Measurements from ENCODE around the gene RAET1L.
"Not testable (repeated sequence)": the region's sequence is repeated elsewhere in the genome, so short reads cannot be mapped to it uniquely, and the experiment has no call there.

RAET1L gene

GRCh38 chr6:150044621-150045145, 19.4 kb upstream of the RAET1L start:
- no peak for DNase-seq (ENCODE audit: low read depth)

- no peak for DNase-seq (ENCODE audit: low read depth)
Observed at GRCh38 chr6:150043501-150044412, 18.4 kb upstream of the RAET1L start.

DNA sequence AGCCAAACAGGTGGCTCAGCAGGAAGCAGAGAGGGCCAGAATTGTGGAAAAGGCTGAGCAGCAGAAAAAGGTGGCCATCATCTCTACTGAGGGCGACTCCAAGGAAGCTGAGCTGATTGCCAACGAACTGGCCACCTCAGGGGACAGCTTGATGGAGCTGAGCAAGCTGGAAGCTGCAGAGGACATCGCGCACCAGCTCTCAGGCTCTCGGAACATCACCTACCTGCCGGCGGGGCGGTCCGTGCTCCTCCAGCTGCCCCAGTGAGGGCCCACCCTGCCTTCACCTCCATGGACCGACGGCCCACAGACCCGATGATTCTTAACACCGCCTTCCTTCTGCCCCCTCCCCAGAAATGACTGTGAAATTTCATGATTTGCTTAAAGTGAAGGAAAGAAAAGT, 17.8 kb upstream of the RAET1L start:
- DNase-seq (ENCODE audit: low read depth) = no peak

DNA sequence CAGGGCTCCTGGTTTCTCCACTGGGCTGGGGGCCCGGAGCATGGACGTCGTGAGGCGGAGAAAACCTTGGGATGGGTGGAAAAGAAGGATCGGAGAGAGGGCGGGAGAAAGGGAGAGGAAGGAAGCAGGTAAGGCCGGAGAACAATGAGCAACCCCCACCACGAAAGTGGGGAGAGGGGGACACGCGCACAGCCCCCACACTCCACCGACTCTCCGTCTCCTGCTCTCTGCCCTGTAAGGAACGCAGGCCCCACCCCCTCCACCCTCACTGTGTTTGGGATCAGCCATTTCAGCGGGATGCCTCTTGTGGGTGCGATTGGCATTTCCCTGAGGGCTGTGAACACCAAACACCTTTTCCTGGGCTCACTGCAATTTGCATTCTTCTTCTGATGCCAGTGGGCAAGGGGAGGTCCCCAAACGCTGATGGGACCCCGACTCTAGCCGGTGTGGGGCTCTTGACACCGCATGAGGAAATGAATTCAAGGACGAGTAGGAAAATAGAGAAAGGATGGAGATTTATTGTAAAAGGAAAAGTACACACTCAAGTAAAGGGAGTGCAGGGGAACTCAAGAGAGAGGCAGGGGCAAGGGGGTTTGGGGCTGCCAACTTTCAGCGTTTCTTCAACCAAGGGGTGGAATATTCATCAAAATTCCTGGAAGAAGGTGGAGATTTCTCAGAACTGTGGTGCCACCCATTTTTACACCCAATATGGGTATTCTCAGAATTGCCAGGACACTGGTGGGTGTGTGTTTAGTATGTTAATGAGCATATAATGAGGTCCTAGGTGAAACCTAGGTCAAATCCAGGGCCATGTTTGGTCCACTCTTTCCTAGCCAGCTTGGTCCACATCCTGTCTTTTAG, 13.1 kb upstream of the RAET1L start:
- DNase-seq (ENCODE audit: low read depth) = peak; percentile 43

DNA sequence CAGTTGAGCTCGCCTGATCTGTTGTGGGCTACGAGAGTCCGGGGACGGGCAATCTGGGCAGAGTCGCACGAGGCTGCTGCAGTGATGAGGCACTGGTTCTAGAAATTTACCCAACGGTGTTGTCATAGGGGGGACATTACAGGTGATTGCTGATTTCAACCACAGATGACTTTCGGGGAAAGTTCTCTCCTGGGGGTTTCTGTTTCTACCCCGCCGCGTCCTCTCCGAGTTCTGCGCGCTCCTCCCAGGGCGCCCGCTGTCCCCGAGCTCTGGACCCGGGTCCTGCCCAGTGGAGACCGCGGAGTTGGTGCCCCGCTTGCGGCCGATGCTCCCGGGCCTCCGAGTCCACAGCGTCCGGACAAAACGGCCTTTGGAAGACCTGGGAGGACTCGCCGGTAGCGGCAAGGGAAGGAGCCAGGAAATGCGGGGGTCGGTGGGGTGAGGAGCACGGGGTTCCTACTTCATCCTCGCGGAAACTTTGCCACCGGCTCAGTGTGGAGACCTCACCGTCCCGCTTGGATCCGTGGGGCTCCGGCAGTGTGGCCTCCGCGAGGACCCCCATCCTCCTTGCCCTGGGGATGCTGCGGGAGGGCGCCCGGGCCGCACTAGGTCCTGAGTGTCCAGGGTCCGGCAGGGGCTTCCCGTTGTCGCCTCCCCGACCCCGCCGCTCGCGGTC, 12.3 kb upstream of the RAET1L start:
- no peak for DNase-seq (ENCODE audit: low read depth)

DNA sequence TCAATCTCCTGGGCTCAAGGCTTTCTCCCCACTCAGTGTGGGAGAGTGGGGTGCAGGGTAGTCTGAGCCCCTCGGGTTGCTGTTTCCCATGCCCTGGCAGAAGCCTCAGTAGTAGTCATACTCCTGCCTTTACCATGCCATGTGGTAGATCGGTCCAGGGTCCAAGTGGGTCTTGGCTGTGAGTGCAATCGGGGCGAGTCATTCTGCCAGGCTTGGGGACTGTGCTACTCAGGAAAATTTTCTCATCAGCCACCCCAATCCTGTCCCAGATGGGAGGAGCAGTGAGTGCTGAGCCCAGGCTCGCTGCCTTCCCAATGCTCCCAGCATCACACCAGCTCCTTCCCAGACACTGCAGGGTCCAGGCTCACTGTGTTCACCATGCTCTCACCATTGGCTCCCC, 10.7 kb upstream of the RAET1L start:
- no peak for DNase-seq (ENCODE audit: low read depth)

- peak; percentile 9 for DNase-seq (ENCODE audit: low read depth)
Observed at GRCh38 chr6:150033207-150033771, 8.0 kb upstream of the RAET1L start.

DNA sequence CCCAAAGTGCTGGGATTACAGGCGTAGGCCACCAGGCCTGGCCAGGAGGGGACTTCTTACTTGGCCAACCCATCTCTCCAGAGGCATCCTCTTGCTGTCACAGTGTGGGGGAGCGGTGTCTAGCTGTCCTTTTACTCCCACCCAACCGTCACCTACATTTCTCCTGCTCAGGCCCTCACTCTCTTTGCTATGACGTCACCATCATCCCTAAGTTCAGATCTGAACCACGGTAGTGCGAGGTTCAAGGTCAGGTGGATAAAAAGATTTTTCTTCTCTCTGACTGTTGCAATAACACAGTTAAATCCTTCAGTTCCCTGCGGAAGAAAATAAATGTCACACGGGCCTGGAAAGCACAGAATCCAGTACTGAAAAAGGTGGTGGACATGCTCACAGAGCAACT, 7.3 kb upstream of the RAET1L start:
- DNase-seq (ENCODE audit: low read depth) = no peak

GRCh38 chr6:150030611-150031010, 5.3 kb upstream of the RAET1L start:
- no peak for DNase-seq (ENCODE audit: low read depth)

GRCh38 chr6:150029749-150030148, 4.4 kb upstream of the RAET1L start:
- no peak for DNase-seq (ENCODE audit: low read depth)

DNA sequence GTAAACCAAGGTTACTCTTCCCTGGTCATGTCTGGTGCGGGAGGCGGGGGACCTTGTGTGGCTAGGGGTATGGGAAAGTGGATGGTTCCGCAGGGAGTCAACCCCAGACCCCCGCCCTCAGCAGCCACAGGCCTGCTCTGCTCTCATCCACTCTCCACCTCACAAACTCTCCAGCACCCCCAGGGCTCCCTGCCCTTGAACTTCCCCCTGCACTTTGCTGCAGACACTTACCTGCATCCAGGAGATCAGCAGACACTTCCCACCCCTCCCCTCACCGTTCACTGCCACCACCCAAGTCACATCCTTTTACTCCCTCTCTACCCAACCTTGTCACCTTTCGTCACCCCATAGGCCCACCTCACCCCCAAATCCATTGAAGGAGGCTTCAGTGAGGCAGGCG, 3.9 kb upstream of the RAET1L start:
- DNase-seq (ENCODE audit: low read depth) = no peak

DNA sequence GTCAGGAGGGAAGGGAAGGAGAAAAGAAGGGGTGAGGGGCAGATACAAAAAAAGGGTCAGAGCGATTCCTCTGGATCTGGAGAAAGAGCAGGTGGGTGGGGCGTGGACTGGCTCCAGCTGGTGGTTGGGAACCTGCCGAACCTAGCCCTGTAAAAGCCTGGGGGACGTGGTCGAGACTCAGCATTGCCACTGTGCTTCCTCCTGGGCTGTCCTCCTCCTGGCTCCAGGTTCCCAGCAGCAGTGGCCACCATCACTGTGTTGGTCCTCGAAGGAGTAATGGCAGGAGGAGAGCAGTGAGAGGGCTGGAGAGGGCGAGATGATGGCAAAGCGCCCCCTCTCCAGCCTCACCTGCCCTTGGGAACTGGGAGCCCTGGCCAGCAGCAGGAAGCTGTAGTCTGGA, 3.5 kb upstream of the RAET1L start:
- DNase-seq (ENCODE audit: low read depth) = no peak

DNA sequence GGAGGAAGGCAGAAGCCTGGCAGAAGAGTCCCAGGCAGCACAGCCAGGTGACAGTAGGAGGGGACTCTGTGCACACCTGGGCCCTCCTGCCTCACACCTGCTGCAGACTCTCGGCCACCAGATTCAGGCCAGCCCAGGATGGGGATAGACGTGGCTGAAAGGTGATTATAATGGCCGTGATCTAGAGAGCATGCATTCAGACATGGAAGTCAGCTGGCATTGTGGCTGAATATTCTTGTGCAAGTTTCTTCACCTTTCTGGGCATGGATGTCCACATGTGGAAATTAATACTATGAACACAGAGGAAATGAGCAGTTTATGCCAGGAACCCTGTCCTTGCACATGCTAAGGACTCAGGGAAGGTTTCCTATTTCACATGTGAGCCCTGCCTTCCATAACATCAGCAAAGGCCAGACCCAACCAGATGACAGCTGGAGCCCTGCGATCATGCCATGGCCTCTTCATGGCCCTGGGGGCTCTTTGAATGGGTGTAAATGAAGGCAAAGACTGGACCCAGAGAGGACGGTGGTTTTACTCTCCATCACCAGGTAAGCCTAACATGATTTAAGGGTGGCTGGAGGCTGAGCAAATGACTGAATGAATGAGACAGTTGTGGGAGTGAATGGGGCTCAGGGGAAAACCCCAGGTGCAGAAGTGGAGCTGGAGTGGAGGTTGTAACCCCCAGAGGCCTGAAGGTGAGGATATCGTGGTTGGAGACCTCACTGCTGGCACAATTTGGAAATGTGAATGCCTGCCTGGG, 2.7 kb upstream of the RAET1L start:
- no peak for DNase-seq (ENCODE audit: low read depth)

DNA sequence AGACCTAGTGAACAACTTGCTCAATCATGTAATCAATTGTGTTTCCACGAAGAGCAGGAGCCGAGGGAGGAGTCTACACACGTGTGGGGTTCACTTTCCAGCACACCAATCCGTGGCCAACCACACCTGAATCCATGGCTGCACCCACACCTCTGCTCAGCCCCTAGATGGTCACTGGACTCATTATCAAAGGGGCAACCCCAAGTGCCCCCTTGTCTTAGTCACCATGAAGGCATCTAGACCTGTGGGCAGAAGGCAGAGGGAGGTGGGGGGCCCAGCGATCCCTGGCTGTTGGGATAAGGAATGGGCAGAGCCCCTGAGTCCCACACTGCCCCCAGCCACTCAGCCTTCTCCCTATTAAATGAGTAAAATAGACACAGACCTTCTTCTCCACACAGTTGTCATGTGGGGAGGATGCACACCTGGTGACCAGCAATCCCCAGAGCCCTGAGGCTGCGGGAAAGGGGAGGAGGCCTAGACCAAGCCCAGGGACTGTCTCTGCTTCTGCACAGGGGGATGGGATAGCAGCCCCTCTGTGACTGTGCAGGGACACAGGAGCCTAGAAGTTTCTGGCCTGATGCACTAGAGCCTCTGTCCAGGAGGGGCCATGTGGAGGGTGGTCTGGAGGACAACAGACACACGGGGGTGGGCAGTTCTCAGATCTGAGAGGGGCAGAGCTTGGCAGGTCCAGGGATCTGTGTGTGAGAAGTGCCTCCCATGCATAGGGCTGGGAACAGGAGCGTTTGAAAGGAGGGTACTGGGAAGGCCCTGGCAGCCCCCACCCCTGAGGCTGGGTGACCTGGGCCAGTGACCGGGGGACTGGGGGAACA, 1.9 kb upstream of the RAET1L start:
- no peak for DNase-seq (ENCODE audit: low read depth)

DNA sequence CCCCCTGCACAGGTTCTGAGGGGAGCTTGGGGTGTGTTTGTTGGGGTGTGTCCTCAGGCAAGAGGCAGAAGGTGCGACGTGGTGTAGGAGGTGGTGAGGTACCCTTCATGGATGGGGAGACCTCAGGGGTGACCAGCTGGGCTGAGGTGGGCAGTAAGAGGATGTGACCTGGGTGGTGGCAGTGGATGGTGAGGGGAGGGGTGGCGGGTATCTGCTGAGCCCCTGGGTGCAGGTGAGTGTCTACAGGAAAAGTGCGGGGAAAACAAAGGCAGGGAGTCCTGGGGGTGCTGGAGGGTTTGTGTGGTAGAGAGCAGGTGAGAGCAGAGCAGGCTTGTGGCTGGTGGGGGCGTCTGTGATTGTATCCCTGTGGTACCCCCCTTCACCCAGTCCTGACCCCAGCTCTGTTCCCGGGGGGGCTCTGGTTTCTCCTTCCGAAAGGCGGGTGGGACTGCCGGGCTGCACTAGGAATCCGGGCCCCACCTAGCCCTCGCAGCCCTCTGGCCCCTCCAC, 631 bp downstream of the RAET1L start:
- DNase-seq (ENCODE audit: low read depth) = no peak

DNA sequence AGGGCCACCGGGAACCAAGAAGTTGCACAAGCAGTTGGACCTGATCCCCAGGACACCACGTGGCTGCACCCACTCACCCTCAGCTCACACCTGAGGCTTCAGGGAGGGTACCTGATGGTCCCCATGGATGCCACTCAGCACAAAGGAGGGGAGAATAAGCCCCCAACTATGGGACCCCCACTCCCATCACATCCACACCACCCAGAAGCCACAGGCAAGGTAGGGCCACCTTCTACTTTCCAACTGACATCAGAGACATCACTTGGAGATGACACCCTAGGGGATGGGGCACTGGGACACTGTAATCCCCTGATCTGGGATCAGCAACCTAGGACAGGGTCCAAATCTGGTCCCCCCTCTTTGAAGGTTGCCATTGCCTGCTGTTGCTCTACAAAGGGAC, 1.3 kb downstream of the RAET1L start:
- DNase-seq (ENCODE audit: low read depth) = not testable (repeated sequence)

GRCh38 chr6:150021870-150022269, 3.5 kb downstream of the RAET1L start:
- DNase-seq (ENCODE audit: low read depth) = not testable (repeated sequence)

DNA sequence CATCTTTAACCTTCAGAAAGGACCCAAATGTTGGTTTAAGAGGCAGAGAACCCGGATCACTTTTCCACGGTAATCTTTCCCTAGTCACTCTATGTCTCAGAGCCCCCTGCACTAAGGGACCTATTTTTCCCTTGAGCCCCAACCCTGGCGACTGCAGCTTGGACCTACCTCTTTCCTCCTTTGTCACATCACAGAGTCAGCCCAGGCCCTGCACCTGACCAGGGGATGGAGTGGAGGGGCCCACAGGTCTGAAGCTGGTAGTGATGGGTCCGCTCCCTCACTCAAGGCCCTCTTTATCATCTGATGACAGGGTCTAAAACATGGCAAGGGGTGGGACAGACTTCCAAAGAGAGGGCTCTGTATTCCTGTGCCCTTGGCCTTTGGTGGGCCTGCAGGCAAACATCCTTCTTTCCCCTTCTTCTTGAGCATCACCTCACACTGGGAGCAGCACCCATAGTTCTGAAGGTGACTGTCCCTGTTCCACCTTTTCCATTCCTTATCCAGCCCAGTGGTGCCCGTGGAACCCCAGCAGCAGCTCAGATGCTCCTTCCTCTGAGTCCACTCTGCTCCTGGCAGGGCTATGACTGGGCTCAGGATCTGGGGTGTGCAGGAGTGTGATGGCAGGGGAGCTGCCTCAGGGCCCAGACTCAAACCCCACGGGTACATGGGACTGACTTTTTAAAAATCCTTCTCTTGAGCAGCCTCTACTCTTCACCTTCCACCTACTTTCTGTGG, 6.3 kb downstream of the RAET1L start:
- DNase-seq (ENCODE audit: low read depth) = no peak

DNA sequence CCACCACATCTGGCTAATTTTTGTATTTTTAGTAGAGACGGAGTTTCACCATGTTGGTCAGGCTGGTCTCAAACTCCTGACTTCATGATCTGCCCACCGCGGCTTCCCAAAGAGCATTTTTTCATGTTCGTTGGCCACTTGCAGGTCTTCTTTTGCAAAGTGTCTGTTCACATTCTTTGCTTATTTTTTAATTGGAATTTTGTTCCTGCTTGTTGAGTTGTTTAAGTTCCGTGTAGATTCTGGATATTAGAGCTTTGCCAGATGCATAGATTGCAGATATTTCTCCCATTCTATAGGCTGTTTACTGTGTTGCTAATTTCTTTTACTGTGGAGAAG, 8.2 kb downstream of the RAET1L start:
- not testable (repeated sequence) for DNase-seq (ENCODE audit: low read depth)
